Measurements from ENCODE around the gene C6orf141. TPM values are rescaled to one million over a fixed set of nuclear protein-coding genes. Genes with fewer than 3 reads are reported as not detected.

The C6orf141 gene
- total and polyA plus RNA-seq, 2 experiments from 2014 or later = 5.2 to 6.4 TPM

DNA sequence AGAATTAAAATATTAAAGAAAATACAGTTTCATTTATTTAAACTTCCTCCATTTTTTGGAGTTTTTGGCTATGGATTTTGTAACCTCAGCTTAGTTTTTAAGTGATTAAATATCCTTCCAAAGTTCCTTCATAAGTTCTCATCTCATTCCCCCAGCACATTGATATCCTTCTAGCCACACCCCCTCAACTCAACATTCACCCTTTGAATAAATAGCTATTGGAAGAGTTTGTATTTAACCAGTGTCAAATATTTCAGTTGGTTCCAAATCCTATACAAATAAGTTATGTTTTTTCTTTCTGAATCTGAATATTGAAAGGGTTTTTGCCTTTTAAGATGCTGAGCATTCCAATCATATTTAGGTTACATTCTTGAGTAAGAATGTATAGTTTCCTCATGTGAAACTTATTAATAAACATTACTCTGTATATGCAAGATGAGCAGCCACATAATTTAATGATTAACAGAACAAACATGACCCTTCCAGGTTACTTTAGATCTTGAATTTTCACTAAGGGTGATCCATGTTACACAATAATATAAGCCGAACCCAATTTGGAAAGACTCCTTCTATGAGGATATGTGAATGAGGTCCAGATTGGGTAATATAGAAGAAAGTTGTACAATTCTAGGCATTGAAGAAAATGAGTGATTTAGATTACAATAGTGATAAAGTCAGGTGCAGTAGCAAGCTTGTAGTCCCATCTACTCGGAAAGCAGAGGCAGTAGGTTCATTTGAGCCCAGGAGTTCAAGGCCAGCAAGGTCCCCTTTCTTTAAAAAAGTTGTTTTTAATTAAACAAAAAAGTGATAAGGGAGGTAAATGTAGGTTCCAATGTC, 37.1 kb upstream of the C6orf141 start:
- ATAC-seq (no peak), DNase-seq (ENCODE audit: low spot score) (no peak)
- Mint-ChIP-seq H3K27ac (no peak overlapping the region), H3K27me3 (ENCODE audit: insufficient read depth, low read depth, poor library complexity) (no peaks in the 10 kb centered on the region), H3K4me3 (no peak overlapping the region), H3K9me3 (no peaks in the 10 kb centered on the region; the same call in 2 of the 3 replicates), H3K36me3 (ENCODE audit: low read depth) (no peaks in the 10 kb centered on the region), H3K4me1 (peaks cover 11% of the 10 kb centered on the region; the same call in 2 of the 3 replicates)
- Histone ChIP-seq H3K27ac (ENCODE audit: low read depth) (no peak overlapping the region), H3K4me2 (no peak overlapping the region), H3K9me2 (ENCODE audit: insufficient read depth) (no peaks in the 10 kb centered on the region), H2AFZ (no peak overlapping the region), H3K36me3 (ENCODE audit: insufficient read depth) (no peaks in the 10 kb centered on the region), H3F3A (replicated peaks; ENCODE audit: low read depth) (no peaks in the 10 kb centered on the region), H3K4me3 (no peak overlapping the region), H4K20me1 (replicated peaks; ENCODE audit: insufficient read depth) (no peaks in the 10 kb centered on the region), H3K4me1 (ENCODE audit: insufficient read depth) (peaks cover 4% of the 10 kb centered on the region), H3K27me3 (ENCODE audit: insufficient read depth) (no peaks in the 10 kb centered on the region), H3K79me2 (replicated peaks; ENCODE audit: insufficient read depth) (no peaks in the 10 kb centered on the region)
- no peak for TF ChIP-seq STAT1 (IDR thresholded peaks at IDR 0.05; ENCODE audit: unreplicated experiment)
- TF ChIP-seq ZNF114 (CRISPR knock-in tag; IDR thresholded peaks at IDR 0.05) = no peak
- TF ChIP-seq NANOG (IDR thresholded peaks at IDR 0.05; ENCODE audit: borderline replicate concordance) = no peak
- no peak for TF ChIP-seq JUNB (IDR thresholded peaks at IDR 0.05; ENCODE audit: unreplicated experiment)
- TF ChIP-seq, protein P1, sequence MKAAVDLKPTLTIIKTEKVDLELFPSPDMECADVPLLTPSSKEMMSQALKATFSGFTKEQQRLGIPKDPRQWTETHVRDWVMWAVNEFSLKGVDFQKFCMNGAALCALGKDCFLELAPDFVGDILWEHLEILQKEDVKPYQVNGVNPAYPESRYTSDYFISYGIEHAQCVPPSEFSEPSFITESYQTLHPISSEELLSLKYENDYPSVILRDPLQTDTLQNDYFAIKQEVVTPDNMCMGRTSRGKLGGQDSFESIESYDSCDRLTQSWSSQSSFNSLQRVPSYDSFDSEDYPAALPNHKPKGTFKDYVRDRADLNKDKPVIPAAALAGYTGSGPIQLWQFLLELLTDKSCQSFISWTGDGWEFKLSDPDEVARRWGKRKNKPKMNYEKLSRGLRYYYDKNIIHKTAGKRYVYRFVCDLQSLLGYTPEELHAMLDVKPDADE (IDR thresholded peaks at IDR 0.05) = no peak
- no peak for TF ChIP-seq EZH2phosphoT487 (IDR thresholded peaks at IDR 0.05; ENCODE audit: unreplicated experiment)
- TF ChIP-seq, protein P2, sequence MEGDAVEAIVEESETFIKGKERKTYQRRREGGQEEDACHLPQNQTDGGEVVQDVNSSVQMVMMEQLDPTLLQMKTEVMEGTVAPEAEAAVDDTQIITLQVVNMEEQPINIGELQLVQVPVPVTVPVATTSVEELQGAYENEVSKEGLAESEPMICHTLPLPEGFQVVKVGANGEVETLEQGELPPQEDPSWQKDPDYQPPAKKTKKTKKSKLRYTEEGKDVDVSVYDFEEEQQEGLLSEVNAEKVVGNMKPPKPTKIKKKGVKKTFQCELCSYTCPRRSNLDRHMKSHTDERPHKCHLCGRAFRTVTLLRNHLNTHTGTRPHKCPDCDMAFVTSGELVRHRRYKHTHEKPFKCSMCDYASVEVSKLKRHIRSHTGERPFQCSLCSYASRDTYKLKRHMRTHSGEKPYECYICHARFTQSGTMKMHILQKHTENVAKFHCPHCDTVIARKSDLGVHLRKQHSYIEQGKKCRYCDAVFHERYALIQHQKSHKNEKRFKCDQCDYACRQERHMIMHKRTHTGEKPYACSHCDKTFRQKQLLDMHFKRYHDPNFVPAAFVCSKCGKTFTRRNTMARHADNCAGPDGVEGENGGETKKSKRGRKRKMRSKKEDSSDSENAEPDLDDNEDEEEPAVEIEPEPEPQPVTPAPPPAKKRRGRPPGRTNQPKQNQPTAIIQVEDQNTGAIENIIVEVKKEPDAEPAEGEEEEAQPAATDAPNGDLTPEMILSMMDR (conservative IDR thresholded peaks at IDR 0.05; ENCODE audit: low read depth in 2 of 2) = no peak
- TF ChIP-seq, protein P3, sequence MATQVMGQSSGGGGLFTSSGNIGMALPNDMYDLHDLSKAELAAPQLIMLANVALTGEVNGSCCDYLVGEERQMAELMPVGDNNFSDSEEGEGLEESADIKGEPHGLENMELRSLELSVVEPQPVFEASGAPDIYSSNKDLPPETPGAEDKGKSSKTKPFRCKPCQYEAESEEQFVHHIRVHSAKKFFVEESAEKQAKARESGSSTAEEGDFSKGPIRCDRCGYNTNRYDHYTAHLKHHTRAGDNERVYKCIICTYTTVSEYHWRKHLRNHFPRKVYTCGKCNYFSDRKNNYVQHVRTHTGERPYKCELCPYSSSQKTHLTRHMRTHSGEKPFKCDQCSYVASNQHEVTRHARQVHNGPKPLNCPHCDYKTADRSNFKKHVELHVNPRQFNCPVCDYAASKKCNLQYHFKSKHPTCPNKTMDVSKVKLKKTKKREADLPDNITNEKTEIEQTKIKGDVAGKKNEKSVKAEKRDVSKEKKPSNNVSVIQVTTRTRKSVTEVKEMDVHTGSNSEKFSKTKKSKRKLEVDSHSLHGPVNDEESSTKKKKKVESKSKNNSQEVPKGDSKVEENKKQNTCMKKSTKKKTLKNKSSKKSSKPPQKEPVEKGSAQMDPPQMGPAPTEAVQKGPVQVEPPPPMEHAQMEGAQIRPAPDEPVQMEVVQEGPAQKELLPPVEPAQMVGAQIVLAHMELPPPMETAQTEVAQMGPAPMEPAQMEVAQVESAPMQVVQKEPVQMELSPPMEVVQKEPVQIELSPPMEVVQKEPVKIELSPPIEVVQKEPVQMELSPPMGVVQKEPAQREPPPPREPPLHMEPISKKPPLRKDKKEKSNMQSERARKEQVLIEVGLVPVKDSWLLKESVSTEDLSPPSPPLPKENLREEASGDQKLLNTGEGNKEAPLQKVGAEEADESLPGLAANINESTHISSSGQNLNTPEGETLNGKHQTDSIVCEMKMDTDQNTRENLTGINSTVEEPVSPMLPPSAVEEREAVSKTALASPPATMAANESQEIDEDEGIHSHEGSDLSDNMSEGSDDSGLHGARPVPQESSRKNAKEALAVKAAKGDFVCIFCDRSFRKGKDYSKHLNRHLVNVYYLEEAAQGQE (IDR thresholded peaks at IDR 0.05; ENCODE audit: unreplicated experiment) = no peak
- no peak for TF ChIP-seq ZNF331 (CRISPR knock-in tag; IDR thresholded peaks at IDR 0.05; ENCODE audit: low read depth)
- TF ChIP-seq, protein P4, sequence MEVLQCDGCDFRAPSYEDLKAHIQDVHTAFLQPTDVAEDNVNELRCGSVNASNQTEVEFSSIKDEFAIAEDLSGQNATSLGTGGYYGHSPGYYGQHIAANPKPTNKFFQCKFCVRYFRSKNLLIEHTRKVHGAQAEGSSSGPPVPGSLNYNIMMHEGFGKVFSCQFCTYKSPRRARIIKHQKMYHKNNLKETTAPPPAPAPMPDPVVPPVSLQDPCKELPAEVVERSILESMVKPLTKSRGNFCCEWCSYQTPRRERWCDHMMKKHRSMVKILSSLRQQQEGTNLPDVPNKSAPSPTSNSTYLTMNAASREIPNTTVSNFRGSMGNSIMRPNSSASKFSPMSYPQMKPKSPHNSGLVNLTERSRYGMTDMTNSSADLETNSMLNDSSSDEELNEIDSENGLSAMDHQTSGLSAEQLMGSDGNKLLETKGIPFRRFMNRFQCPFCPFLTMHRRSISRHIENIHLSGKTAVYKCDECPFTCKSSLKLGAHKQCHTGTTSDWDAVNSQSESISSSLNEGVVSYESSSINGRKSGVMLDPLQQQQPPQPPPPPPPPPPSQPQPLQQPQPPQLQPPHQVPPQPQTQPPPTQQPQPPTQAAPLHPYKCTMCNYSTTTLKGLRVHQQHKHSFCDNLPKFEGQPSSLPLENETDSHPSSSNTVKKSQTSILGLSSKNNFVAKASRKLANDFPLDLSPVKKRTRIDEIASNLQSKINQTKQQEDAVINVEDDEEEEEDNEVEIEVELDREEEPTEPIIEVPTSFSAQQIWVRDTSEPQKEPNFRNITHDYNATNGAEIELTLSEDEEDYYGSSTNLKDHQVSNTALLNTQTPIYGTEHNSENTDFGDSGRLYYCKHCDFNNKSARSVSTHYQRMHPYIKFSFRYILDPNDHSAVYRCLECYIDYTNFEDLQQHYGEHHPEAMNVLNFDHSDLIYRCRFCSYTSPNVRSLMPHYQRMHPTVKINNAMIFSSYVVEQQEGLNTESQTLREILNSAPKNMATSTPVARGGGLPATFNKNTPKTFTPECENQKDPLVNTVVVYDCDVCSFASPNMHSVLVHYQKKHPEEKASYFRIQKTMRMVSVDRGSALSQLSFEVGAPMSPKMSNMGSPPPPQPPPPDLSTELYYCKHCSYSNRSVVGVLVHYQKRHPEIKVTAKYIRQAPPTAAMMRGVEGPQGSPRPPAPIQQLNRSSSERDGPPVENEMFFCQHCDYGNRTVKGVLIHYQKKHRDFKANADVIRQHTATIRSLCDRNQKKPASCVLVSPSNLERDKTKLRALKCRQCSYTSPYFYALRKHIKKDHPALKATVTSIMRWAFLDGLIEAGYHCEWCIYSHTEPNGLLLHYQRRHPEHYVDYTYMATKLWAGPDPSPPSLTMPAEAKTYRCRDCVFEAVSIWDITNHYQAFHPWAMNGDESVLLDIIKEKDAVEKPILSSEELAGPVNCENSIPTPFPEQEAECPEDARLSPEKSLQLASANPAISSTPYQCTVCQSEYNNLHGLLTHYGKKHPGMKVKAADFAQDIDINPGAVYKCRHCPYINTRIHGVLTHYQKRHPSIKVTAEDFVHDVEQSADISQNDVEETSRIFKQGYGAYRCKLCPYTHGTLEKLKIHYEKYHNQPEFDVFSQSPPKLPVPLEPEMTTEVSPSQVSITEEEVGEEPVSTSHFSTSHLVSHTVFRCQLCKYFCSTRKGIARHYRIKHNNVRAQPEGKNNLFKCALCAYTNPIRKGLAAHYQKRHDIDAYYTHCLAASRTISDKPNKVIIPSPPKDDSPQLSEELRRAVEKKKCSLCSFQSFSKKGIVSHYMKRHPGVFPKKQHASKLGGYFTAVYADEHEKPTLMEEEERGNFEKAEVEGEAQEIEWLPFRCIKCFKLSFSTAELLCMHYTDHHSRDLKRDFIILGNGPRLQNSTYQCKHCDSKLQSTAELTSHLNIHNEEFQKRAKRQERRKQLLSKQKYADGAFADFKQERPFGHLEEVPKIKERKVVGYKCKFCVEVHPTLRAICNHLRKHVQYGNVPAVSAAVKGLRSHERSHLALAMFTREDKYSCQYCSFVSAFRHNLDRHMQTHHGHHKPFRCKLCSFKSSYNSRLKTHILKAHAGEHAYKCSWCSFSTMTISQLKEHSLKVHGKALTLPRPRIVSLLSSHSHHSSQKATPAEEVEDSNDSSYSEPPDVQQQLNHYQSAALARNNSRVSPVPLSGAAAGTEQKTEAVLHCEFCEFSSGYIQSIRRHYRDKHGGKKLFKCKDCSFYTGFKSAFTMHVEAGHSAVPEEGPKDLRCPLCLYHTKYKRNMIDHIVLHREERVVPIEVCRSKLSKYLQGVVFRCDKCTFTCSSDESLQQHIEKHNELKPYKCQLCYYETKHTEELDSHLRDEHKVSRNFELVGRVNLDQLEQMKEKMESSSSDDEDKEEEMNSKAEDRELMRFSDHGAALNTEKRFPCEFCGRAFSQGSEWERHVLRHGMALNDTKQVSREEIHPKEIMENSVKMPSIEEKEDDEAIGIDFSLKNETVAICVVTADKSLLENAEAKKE (CRISPR knock-in tag; IDR thresholded peaks at IDR 0.05) = no peak
- TF ChIP-seq EZH2 (IDR thresholded peaks at IDR 0.05; ENCODE audit: low read depth, unreplicated experiment) = no peak
- no peak for TF ChIP-seq POLR2AphosphoS5 (IDR thresholded peaks at IDR 0.05; ENCODE audit: low read depth)

Measured in GM23338 (cell line).